ENCODE measurements around the gene ZC3H14. TPM values are rescaled to one million over a fixed set of nuclear protein-coding genes. Genes with fewer than 3 reads are reported as not detected.

Gene ZC3H14
- total RNA-seq, 1 experiment from 2014 or later, result 66.2 TPM

GRCh38 chr14:88545256-88545655, 17.6 kb upstream of the ZC3H14 start:
- Histone ChIP-seq H3K79me2 (ENCODE audit: insufficient read depth, low read length) (no peaks in the 10 kb centered on the region), H4K20me1 (ENCODE audit: insufficient read depth) (no peaks in the 10 kb centered on the region), H3K36me3 (ENCODE audit: control insufficient read depth in 1 of 2, insufficient read depth in 2 of 2, low read length in 2 of 2) (peaks cover 2 to 7% of the 10 kb centered on the region in 2 experiments; a peak in 2 of 4 replicates), H3K4me1 (ENCODE audit: control insufficient read depth in 1 of 2, insufficient read depth in 2 of 2, low read length in 2 of 2) (no peaks in the 10 kb centered on the region), H3K27me3 (ENCODE audit: insufficient read depth, low read length) (no peaks in the 10 kb centered on the region), H3K4me3 (replicated peaks in 1 of 2; ENCODE audit: low read depth in 1 of 2, low read length in 2 of 2) (no peak overlapping the region), H2AFZ (ENCODE audit: low read depth, low read length, poor library complexity, severe bottlenecking) (no peak overlapping the region), H3K9ac (ENCODE audit: low read length) (no peak overlapping the region), H3K4me2 (ENCODE audit: low read length) (no peak overlapping the region), H3K9me3 (ENCODE audit: control insufficient read depth in 1 of 2, insufficient read depth in 1 of 2, low read depth in 1 of 2, low read length in 2 of 2) (no peaks in the 10 kb centered on the region), H3K27ac (ENCODE audit: low read depth, low read length) (no peak overlapping the region), H3K9me2 (ENCODE audit: insufficient read depth) (no peaks in the 10 kb centered on the region)
- TF ChIP-seq ZBTB33 (IDR thresholded peaks at IDR 0.05; ENCODE audit: extremely low read depth, insufficient replicate concordance, low read length), result no peak
- TF ChIP-seq ZNF274 (IDR thresholded peaks at IDR 0.05; ENCODE audit: low read depth, low read length), result no peak
- TF ChIP-seq POLR2A (IDR thresholded peaks at IDR 0.05; ENCODE audit: borderline replicate concordance, extremely low read depth, insufficient read depth, insufficient read length), result no peak
- no peak for TF ChIP-seq RAD21 (IDR thresholded peaks at IDR 0.05; ENCODE audit: low read depth)
- no peak for TF ChIP-seq ZFX (IDR thresholded peaks at IDR 0.05)
- TF ChIP-seq SRF (IDR thresholded peaks at IDR 0.05; ENCODE audit: low read depth), result no peak
- TF ChIP-seq EGR1 (IDR thresholded peaks at IDR 0.05; ENCODE audit: low read depth), result no peak
- TF ChIP-seq REST (IDR thresholded peaks at IDR 0.05; ENCODE audit: low read depth), result no peak
- no peak for TF ChIP-seq JUND (IDR thresholded peaks at IDR 0.05)
- no peak for TF ChIP-seq FOSL1 (IDR thresholded peaks at IDR 0.05; ENCODE audit: low read depth)
- no peak for TF ChIP-seq TCF7L2 (IDR thresholded peaks at IDR 0.05; ENCODE audit: borderline replicate concordance, extremely low read depth, insufficient read depth, insufficient read length)
- no peak for TF ChIP-seq ELF1 (IDR thresholded peaks at IDR 0.05; ENCODE audit: borderline replicate concordance, low read depth)
- TF ChIP-seq, protein P1, sequence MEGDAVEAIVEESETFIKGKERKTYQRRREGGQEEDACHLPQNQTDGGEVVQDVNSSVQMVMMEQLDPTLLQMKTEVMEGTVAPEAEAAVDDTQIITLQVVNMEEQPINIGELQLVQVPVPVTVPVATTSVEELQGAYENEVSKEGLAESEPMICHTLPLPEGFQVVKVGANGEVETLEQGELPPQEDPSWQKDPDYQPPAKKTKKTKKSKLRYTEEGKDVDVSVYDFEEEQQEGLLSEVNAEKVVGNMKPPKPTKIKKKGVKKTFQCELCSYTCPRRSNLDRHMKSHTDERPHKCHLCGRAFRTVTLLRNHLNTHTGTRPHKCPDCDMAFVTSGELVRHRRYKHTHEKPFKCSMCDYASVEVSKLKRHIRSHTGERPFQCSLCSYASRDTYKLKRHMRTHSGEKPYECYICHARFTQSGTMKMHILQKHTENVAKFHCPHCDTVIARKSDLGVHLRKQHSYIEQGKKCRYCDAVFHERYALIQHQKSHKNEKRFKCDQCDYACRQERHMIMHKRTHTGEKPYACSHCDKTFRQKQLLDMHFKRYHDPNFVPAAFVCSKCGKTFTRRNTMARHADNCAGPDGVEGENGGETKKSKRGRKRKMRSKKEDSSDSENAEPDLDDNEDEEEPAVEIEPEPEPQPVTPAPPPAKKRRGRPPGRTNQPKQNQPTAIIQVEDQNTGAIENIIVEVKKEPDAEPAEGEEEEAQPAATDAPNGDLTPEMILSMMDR (IDR thresholded peaks at IDR 0.05 in 2 of 3, conservative IDR thresholded peaks at IDR 0.05 in 1 of 3; ENCODE audit: borderline replicate concordance in 1 of 3, insufficient read depth in 1 of 3, low read depth in 2 of 3, low read length in 2 of 3), result no peak
- no peak for TF ChIP-seq CEBPB (IDR thresholded peaks at IDR 0.05; ENCODE audit: low read depth)
- no peak for ATAC-seq
- no TSS peak for BruUV-seq (replicated peaks)
- ChIA-PET RAD21 (ENCODE audit: low non-redundant PET in 1 of 2, low total read pairs in 2 of 2, uncharacterized antibody in 2 of 2, unreplicated experiment in 2 of 2) (no interaction called here), POLR2A (no interaction called here), CTCF (no interaction called here)
- no peak for DNase-seq (ENCODE audit: low read depth, low spot score)
- intact Hi-C loops (cut with micrococcal nuclease), result no loop called here
